Kidney epithelial cell (primary cell): ENCODE data around the gene EHD1. TPM values are rescaled to one million over a fixed set of nuclear protein-coding genes. Genes with fewer than 3 reads are reported as not detected.
A peak's percentile ranks its signal among the peaks of the same experiment; 100 is the strongest.

Source experiments
- DNase-seq: peaks from one replicate; pipeline ENCODE4 v3.0.0-alpha.2; 2010; ENCODE audit warnings: low read depth
- H3K27me3 ChIP-seq: 2 replicates; pipeline ENCODE4 v1.6.0; 2011; ENCODE audit warnings: low read length; ENCODE audit not compliant: control insufficient read depth, insufficient read depth
- H3K36me3 ChIP-seq: 2 replicates; pipeline ENCODE4 v1.5.1; 2011; ENCODE audit warnings: low read length; ENCODE audit not compliant: control insufficient read depth, insufficient read depth
- H3K4me3 ChIP-seq: 2 replicates; pipeline ENCODE4 v1.5.1; 2011; ENCODE audit warnings: low read depth, mild to moderate bottlenecking, control low read depth, low read length
- total RNA-seq: library from RNA; depleted of rRNA; stranded (reverse); fragments of >200 nt; gene quantifications from 2 replicates; pipeline ENCODE4 v1.2.3, GENCODE V29; 2015
- TF ChIP-seq, protein P1 (sequence below): IDR thresholded peaks from 2 replicates; pipeline ENCODE4 v1.5.1; 2011; ENCODE audit warnings: mild to moderate bottlenecking, moderate library complexity, low read length, control low read depth, inconsistent platforms; ENCODE audit not compliant: insufficient read depth, poor library complexity, severe bottlenecking

Gene EHD1
- total RNA-seq, 1 donor from 2014 or later = 100 TPM

DNA sequence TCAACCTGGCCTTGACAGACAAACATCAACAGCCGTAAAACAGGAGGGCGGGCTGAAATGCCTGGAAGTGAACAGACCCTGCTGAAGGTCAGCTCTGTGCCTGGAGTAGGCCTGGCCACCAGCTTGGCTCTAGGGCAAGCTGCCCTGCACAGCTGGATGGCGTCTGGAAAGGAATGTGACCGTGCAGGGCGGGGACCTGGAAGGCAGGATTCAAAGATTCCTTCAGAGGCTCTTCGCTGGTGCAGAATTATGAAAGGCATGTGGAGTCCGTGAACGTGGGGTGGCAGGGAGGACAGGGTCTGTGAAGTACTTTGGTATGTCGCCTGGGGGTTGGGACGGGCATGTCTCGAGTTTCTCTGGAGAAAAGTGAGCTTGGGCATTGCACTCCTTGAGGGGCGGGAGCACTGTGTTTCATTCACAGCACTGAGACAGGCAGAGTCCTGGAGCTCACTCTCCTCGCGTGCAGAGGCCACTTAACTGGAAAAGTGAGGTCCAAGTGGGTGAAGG lies 1.5 kb downstream of the EHD1 start:
- H3K4me3 ChIP-seq = peak overlapping the region; percentile 89
- TF ChIP-seq, protein P1, sequence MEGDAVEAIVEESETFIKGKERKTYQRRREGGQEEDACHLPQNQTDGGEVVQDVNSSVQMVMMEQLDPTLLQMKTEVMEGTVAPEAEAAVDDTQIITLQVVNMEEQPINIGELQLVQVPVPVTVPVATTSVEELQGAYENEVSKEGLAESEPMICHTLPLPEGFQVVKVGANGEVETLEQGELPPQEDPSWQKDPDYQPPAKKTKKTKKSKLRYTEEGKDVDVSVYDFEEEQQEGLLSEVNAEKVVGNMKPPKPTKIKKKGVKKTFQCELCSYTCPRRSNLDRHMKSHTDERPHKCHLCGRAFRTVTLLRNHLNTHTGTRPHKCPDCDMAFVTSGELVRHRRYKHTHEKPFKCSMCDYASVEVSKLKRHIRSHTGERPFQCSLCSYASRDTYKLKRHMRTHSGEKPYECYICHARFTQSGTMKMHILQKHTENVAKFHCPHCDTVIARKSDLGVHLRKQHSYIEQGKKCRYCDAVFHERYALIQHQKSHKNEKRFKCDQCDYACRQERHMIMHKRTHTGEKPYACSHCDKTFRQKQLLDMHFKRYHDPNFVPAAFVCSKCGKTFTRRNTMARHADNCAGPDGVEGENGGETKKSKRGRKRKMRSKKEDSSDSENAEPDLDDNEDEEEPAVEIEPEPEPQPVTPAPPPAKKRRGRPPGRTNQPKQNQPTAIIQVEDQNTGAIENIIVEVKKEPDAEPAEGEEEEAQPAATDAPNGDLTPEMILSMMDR = no peak
- H3K27me3 ChIP-seq = no peaks in the 10 kb centered on the region
- DNase-seq = no peak
- H3K36me3 ChIP-seq = peaks cover 1% of the 10 kb centered on the region

DNA sequence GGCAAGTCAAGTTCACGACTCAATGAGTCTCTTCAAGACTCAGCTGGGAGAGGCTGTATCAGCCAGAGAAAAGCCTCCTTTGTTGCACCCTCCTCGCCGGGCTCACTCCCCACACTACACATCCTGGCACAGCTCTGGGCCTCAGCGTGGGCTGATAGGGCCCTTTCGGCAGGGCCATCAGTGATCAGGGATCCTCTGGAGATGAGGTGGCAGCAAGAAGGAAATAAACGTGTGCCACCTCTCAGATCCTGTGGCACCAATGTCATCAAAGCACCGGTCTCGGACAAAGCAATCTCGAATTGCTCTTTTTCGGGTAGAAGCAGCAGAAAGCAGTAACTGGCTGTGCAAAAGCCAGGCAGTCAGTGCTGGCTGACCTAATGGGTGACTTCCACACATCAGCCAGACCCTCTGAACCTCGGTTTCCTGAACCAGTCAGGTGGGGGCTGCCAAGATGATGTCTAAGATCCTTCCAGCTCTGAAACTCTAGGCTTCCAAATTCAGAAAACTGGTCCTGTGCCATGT lies 2.1 kb downstream of the EHD1 start:
- Histone ChIP-seq H3K36me3 (peaks cover 3% of the 10 kb centered on the region), H3K27me3 (no peaks in the 10 kb centered on the region), H3K4me3 (peak overlapping the region; percentile 89)
- TF ChIP-seq, protein P1 = no peak
- no peak for DNase-seq

DNA sequence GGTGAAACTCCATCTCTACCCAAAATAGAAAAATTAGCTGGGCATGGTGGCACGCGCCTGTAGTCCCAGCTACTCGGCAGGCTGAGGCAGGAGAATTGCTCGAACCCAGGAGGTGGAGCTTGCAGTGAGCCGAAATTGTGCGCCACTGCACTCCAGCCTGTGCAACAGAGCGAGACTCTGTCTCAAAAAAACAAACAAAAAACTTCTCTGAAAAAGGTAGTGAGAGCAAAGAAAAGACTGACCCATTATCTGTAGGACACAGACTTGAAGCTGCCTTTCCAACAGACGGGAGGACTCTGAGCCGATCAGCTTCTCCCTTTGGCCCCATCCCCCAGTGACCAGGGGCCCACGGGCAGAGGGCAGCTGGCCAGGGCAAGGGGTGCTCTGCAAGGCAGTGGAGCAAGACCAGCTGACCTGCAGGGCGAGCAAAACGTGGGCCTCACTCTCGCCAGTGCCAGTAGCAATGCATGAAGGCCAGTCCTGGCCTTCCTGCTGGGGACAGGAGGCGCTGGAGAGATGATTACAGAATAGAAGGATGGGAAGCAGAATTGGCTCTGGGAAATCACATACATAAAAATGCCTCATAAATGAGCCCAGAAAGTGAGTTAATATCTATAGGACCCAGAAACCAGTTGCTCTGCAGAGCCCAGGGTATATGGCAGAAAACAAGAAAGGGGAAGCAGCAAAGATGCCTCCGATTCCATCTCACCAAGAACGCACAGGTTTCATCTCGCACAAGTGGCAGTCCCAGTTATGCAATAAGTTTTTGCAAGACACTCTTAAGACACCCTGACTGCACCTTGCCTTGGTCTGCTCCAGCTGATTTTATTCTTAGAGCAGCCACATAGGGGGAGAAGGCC lies 2.8 kb downstream of the EHD1 start:
- no peak overlapping the region for H3K4me3 ChIP-seq
- TF ChIP-seq, protein P1 = no peak
- no peak for DNase-seq
- peaks cover 3% of the 10 kb centered on the region for H3K36me3 ChIP-seq
- H3K27me3 ChIP-seq = no peaks in the 10 kb centered on the region

DNA sequence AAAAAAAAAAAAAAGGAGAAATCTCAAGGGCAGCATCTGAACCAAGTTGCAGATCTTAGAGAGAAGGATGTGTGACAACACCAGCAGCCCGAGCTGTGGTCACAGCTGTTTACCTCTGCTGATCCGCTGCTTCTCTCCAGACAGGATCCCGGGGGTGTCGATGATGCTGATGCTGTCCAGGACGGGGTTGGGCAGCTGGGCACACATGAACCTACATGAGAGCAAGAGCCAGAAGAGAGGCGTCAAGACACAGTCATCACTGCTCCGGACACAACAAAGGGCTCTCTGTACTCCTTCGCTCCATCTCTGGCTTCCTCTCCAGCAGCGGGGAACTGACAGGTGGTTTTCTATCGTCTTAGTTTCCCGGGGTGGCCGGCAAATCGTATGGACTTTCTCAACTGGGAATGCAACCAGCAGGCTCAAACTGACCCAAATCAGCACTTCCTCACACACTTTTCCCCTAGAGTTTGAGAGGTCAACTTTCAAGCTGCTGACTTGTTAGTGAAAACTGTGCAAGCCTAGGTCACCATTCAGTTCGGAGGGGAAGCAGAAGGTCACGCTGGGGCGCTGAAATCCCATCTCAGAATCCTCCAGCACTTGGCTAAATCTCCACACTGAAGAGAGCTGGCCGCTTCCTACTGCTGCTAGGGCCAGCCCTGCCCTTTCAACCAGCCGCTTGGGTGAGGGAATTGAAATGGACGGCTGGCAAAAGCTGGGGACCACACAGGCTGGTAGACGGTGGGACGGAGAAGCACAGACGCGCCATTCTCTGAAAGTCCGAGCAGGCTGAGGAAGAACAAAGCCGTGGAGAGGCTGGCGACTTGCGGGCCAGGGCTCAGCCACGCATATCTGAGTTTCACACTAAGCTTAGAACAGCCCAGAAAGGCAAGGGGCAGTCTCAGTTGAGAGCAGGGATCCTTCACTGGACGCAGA lies 3.8 kb downstream of the EHD1 start:
- Histone ChIP-seq H3K27me3 (no peaks in the 10 kb centered on the region), H3K36me3 (peaks cover 5% of the 10 kb centered on the region), H3K4me3 (no peak overlapping the region)
- TF ChIP-seq, protein P1 = no peak
- DNase-seq = no peak

DNA sequence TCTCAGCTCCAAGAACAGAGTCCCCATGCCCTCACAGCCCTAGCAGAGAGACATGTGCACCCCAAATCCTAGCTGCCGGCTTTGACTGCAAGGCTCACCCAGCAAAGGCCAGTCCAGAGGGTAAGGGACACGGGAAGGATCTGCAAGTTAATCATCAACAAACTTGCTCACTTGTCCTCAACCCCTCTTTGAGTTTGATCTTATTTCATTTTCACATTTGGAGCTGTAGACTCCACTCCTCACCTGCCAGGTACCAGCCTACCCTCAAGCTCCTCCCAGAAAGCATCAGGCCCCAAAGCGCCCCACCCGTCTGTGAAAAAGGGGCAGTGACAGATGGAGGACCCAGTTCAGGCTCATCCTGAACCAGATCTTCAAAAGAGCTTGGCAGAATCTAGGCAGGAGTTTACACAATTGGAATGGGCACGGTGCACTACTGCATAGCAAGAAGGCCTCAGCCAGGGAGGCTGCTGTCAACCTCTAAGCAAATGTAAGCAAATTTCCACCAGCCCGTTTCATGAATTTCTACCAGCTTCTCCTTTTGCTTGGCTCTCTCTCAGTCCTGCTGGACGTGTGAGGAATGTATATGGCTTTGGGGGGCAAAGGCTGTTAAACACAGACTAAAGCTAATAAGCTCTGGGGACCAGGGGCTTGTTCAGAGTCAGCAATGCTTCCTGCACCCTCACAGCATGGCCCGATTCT lies 5.5 kb downstream of the EHD1 start:
- H3K4me3 ChIP-seq = no peak overlapping the region
- TF ChIP-seq, protein P1 = no peak
- peaks cover 5% of the 10 kb centered on the region for H3K36me3 ChIP-seq
- DNase-seq = no peak
- no peaks in the 10 kb centered on the region for H3K27me3 ChIP-seq
